ENCODE measurements around the gene GPRC5A. TPM values are rescaled to one million over a fixed set of nuclear protein-coding genes. Genes with fewer than 3 reads are reported as not detected.

GPRC5A gene
- total RNA-seq, 1 donor from 2014 or later, result not detected

- no peak overlapping the region for H3K27ac Mint-ChIP-seq (ENCODE audit: unreplicated experiment)
- H3K27me3 Mint-ChIP-seq (ENCODE audit: unreplicated experiment), result peaks cover 2% of the 10 kb centered on the region
- no peaks in the 10 kb centered on the region for H3K36me3 Mint-ChIP-seq (ENCODE audit: unreplicated experiment)
- no peaks in the 10 kb centered on the region for H3K4me1 Mint-ChIP-seq (ENCODE audit: low read depth, unreplicated experiment)
- no peak overlapping the region for H3K4me3 Mint-ChIP-seq (ENCODE audit: unreplicated experiment)
- no peaks in the 10 kb centered on the region for H3K9me3 Mint-ChIP-seq (ENCODE audit: unreplicated experiment)
- DNase-seq, result no peak
- TF ChIP-seq, protein P1, sequence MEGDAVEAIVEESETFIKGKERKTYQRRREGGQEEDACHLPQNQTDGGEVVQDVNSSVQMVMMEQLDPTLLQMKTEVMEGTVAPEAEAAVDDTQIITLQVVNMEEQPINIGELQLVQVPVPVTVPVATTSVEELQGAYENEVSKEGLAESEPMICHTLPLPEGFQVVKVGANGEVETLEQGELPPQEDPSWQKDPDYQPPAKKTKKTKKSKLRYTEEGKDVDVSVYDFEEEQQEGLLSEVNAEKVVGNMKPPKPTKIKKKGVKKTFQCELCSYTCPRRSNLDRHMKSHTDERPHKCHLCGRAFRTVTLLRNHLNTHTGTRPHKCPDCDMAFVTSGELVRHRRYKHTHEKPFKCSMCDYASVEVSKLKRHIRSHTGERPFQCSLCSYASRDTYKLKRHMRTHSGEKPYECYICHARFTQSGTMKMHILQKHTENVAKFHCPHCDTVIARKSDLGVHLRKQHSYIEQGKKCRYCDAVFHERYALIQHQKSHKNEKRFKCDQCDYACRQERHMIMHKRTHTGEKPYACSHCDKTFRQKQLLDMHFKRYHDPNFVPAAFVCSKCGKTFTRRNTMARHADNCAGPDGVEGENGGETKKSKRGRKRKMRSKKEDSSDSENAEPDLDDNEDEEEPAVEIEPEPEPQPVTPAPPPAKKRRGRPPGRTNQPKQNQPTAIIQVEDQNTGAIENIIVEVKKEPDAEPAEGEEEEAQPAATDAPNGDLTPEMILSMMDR (IDR thresholded peaks at IDR 0.05; ENCODE audit: partially characterized antibody, unreplicated experiment), result no peak
Measured at GRCh38 chr12:12930633-12931219, 39.4 kb downstream of the GPRC5A start.

GRCh38 chr12:12933742-12934141 lies 42.4 kb downstream of the GPRC5A start:
- Mint-ChIP-seq H3K27me3 (ENCODE audit: unreplicated experiment) (no peaks in the 10 kb centered on the region), H3K27ac (ENCODE audit: unreplicated experiment) (no peak overlapping the region), H3K36me3 (ENCODE audit: unreplicated experiment) (no peaks in the 10 kb centered on the region), H3K4me3 (ENCODE audit: unreplicated experiment) (no peak overlapping the region), H3K4me1 (ENCODE audit: low read depth, unreplicated experiment) (no peaks in the 10 kb centered on the region), H3K9me3 (ENCODE audit: unreplicated experiment) (no peaks in the 10 kb centered on the region)
- TF ChIP-seq, protein P1 (IDR thresholded peaks at IDR 0.05; ENCODE audit: partially characterized antibody, unreplicated experiment), result no peak
- DNase-seq, result no peak

DNA sequence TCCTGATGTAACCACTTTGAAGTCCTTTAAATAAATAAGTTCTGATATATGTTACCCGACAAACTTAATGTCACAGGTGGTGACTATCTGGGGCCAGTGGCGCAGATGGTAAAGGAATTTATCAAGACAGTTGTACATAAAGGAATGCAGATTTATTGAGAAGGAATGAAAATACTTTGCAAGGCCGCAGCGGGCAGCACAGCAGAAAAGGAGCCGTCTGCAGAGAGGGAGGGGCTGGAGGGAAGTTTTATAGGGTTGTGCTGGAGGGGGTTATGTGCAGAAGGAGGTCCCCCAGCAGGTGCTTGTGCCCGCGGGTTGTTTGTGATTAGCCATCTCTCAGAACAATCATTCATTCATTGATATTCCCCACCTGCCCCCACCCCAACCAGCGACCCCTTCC lies 43.2 kb downstream of the GPRC5A start:
- no peaks in the 10 kb centered on the region for H3K27me3 Mint-ChIP-seq (ENCODE audit: unreplicated experiment)
- H3K27ac Mint-ChIP-seq (ENCODE audit: unreplicated experiment), result no peak overlapping the region
- H3K4me3 Mint-ChIP-seq (ENCODE audit: unreplicated experiment), result no peak overlapping the region
- no peaks in the 10 kb centered on the region for H3K4me1 Mint-ChIP-seq (ENCODE audit: low read depth, unreplicated experiment)
- TF ChIP-seq, protein P1 (IDR thresholded peaks at IDR 0.05; ENCODE audit: partially characterized antibody, unreplicated experiment), result no peak
- H3K36me3 Mint-ChIP-seq (ENCODE audit: unreplicated experiment), result no peaks in the 10 kb centered on the region
- DNase-seq, result no peak
- H3K9me3 Mint-ChIP-seq (ENCODE audit: unreplicated experiment), result no peaks in the 10 kb centered on the region

DNA sequence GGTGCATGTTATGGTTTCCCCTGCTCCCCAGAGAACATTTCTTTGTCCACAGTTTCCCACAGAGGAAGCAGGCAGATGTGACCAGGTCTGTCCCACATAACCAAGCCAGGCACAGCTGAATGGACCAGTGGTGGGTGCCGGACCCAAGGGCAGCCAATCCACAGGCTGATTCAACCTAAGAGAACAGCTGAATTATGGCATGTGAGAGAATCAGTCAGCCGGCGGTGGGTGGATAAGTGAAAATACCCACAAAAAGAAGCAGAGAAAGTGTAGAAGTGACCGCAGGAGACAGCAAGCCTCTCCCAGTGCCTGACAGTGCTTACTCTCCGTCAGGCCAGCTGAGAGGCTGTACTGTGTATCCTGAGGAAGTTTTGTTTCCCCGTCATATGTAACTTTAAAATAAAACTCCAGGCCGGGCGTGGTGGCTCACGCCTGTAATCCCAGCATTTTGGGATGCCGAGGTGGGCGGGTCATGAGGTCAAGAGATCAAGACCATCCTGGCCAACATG lies 45.7 kb downstream of the GPRC5A start:
- Mint-ChIP-seq H3K27ac (ENCODE audit: unreplicated experiment) (no peak overlapping the region), H3K36me3 (ENCODE audit: unreplicated experiment) (no peaks in the 10 kb centered on the region), H3K4me3 (ENCODE audit: unreplicated experiment) (no peak overlapping the region), H3K27me3 (ENCODE audit: unreplicated experiment) (no peaks in the 10 kb centered on the region), H3K9me3 (ENCODE audit: unreplicated experiment) (no peaks in the 10 kb centered on the region), H3K4me1 (ENCODE audit: low read depth, unreplicated experiment) (no peaks in the 10 kb centered on the region)
- DNase-seq, result no peak
- TF ChIP-seq, protein P1 (IDR thresholded peaks at IDR 0.05; ENCODE audit: partially characterized antibody, unreplicated experiment), result no peak

DNA sequence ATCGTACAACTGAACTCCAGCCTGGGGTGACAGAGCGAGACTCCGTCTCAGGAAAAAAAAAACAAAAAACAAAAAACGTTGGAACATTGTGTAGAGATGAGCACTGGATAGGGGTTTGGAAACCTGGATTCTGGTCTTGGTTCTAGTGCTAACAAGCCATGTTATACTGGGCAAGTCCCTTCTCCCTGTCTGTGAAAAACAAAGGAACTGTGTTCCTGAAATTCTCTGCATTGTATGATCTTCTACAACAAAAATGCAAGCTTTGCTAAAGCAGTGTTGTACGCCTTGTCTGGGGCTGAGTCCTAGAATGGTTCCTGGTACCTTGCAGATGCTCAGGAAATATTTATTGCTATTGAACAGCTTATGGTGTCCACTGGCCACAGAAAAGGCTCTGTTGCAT lies 47.2 kb downstream of the GPRC5A start:
- no peak overlapping the region for H3K27ac Mint-ChIP-seq (ENCODE audit: unreplicated experiment)
- no peaks in the 10 kb centered on the region for H3K27me3 Mint-ChIP-seq (ENCODE audit: unreplicated experiment)
- TF ChIP-seq, protein P1 (IDR thresholded peaks at IDR 0.05; ENCODE audit: partially characterized antibody, unreplicated experiment), result no peak
- H3K4me1 Mint-ChIP-seq (ENCODE audit: low read depth, unreplicated experiment), result no peaks in the 10 kb centered on the region
- H3K4me3 Mint-ChIP-seq (ENCODE audit: unreplicated experiment), result no peak overlapping the region
- H3K36me3 Mint-ChIP-seq (ENCODE audit: unreplicated experiment), result no peaks in the 10 kb centered on the region
- no peaks in the 10 kb centered on the region for H3K9me3 Mint-ChIP-seq (ENCODE audit: unreplicated experiment)
- DNase-seq, result no peak

Measured in glutamatergic neuron (in vitro differentiated cells).